ENCODE measurements around the gene SHTN1. TPM values are rescaled to one million over a fixed set of nuclear protein-coding genes. Genes with fewer than 3 reads are reported as not detected.

The SHTN1 gene
- total RNA-seq, 2 experiments from 2014 or later, result 0.08 TPM

- no peaks in the 10 kb centered on the region for H3K9me3 Mint-ChIP-seq
- no peak for DNase-seq
- peaks cover 11% of the 10 kb centered on the region for H3K27me3 Mint-ChIP-seq
- no peak overlapping the region for H3K27ac Mint-ChIP-seq
- H3K36me3 Mint-ChIP-seq, result no peaks in the 10 kb centered on the region
- no peaks in the 10 kb centered on the region for H3K4me1 Mint-ChIP-seq
- H3K4me3 Mint-ChIP-seq, result no peak overlapping the region
Observed at GRCh38 chr10:116968331-116968730, 36.7 kb downstream of the SHTN1 start.

GRCh38 chr10:116961406-116962251 lies 43.4 kb downstream of the SHTN1 start:
- no peak for DNase-seq
- H3K4me1 Mint-ChIP-seq, result no peaks in the 10 kb centered on the region
- no peak overlapping the region for H3K27ac Mint-ChIP-seq
- no peaks in the 10 kb centered on the region for H3K9me3 Mint-ChIP-seq
- peaks cover 3% of the 10 kb centered on the region for H3K27me3 Mint-ChIP-seq
- no peaks in the 10 kb centered on the region for H3K36me3 Mint-ChIP-seq
- no peak overlapping the region for H3K4me3 Mint-ChIP-seq

- peaks cover 10% of the 10 kb centered on the region for H3K27me3 Mint-ChIP-seq
- DNase-seq, result no peak
- H3K27ac Mint-ChIP-seq, result no peak overlapping the region
- H3K9me3 Mint-ChIP-seq, result no peaks in the 10 kb centered on the region
- no peak overlapping the region for H3K4me3 Mint-ChIP-seq
- H3K4me1 Mint-ChIP-seq, result no peaks in the 10 kb centered on the region
- no peaks in the 10 kb centered on the region for H3K36me3 Mint-ChIP-seq
Observed at GRCh38 chr10:116960066-116960776, 44.8 kb downstream of the SHTN1 start.

- Mint-ChIP-seq H3K9me3 (no peaks in the 10 kb centered on the region), H3K27ac (no peak overlapping the region), H3K4me1 (no peaks in the 10 kb centered on the region), H3K27me3 (peaks cover 16% of the 10 kb centered on the region), H3K4me3 (no peak overlapping the region), H3K36me3 (no peaks in the 10 kb centered on the region)
- no peak for DNase-seq
Observed at GRCh38 chr10:116952729-116953128, 52.3 kb downstream of the SHTN1 start.

- H3K27ac Mint-ChIP-seq, result no peak overlapping the region
- H3K4me3 Mint-ChIP-seq, result no peak overlapping the region
- no peaks in the 10 kb centered on the region for H3K4me1 Mint-ChIP-seq
- peaks cover 13% of the 10 kb centered on the region for H3K27me3 Mint-ChIP-seq
- no peaks in the 10 kb centered on the region for H3K36me3 Mint-ChIP-seq
- no peaks in the 10 kb centered on the region for H3K9me3 Mint-ChIP-seq
- DNase-seq, result no peak
Observed at GRCh38 chr10:116948530-116948870, 56.5 kb downstream of the SHTN1 start.

- Mint-ChIP-seq H3K4me1 (no peaks in the 10 kb centered on the region), H3K9me3 (no peaks in the 10 kb centered on the region), H3K36me3 (no peaks in the 10 kb centered on the region), H3K27me3 (peaks cover 13% of the 10 kb centered on the region), H3K27ac (no peak overlapping the region), H3K4me3 (no peak overlapping the region)
- DNase-seq, result no peak
Observed at GRCh38 chr10:116947841-116948529, 57.0 kb downstream of the SHTN1 start.

GRCh38 chr10:116944911-116945310 lies 60.1 kb downstream of the SHTN1 start:
- H3K27ac Mint-ChIP-seq, result no peak overlapping the region
- H3K27me3 Mint-ChIP-seq, result peaks cover 18% of the 10 kb centered on the region
- no peaks in the 10 kb centered on the region for H3K9me3 Mint-ChIP-seq
- H3K4me3 Mint-ChIP-seq, result no peak overlapping the region
- H3K4me1 Mint-ChIP-seq, result no peaks in the 10 kb centered on the region
- DNase-seq, result no peak
- H3K36me3 Mint-ChIP-seq, result no peaks in the 10 kb centered on the region

- H3K4me1 Mint-ChIP-seq, result no peaks in the 10 kb centered on the region
Observed at GRCh38 chr10:116931806-116932205, 73.2 kb downstream of the SHTN1 start.

GRCh38 chr10:116926426-116926825 lies 78.6 kb downstream of the SHTN1 start:
- Mint-ChIP-seq H3K27ac (no peak overlapping the region), H3K9me3 (no peaks in the 10 kb centered on the region), H3K4me1 (no peaks in the 10 kb centered on the region), H3K27me3 (peaks cover 3% of the 10 kb centered on the region), H3K36me3 (no peaks in the 10 kb centered on the region), H3K4me3 (no peak overlapping the region)
- no peak for DNase-seq

More at GRCh38 chr10:116931806-116932205, 73.2 kb downstream of the SHTN1 start:
- Mint-ChIP-seq H3K36me3 (no peaks in the 10 kb centered on the region), H3K4me3 (no peak overlapping the region), H3K9me3 (peaks cover 7% of the 10 kb centered on the region), H3K27me3 (peaks cover 12% of the 10 kb centered on the region), H3K27ac (no peak overlapping the region)
- DNase-seq, result no peak

GRCh38 chr10:116925056-116925455 lies 79.9 kb downstream of the SHTN1 start:
- no peaks in the 10 kb centered on the region for H3K27me3 Mint-ChIP-seq
- no peaks in the 10 kb centered on the region for H3K36me3 Mint-ChIP-seq
- no peak overlapping the region for H3K4me3 Mint-ChIP-seq
- no peaks in the 10 kb centered on the region for H3K4me1 Mint-ChIP-seq
- DNase-seq, result no peak
- H3K9me3 Mint-ChIP-seq, result no peaks in the 10 kb centered on the region
- H3K27ac Mint-ChIP-seq, result no peak overlapping the region

- H3K4me1 Mint-ChIP-seq, result no peaks in the 10 kb centered on the region
- no peaks in the 10 kb centered on the region for H3K9me3 Mint-ChIP-seq
- H3K4me3 Mint-ChIP-seq, result no peak overlapping the region
- no peak overlapping the region for H3K27ac Mint-ChIP-seq
- DNase-seq, result no peak
- no peaks in the 10 kb centered on the region for H3K36me3 Mint-ChIP-seq
- H3K27me3 Mint-ChIP-seq, result peaks cover 4% of the 10 kb centered on the region
Observed at GRCh38 chr10:116919706-116920105, 85.3 kb downstream of the SHTN1 start.

- no peak for DNase-seq
- H3K36me3 Mint-ChIP-seq, result no peaks in the 10 kb centered on the region
- H3K4me1 Mint-ChIP-seq, result no peaks in the 10 kb centered on the region
- H3K27me3 Mint-ChIP-seq, result peaks cover 4% of the 10 kb centered on the region
- H3K27ac Mint-ChIP-seq, result no peak overlapping the region
- H3K4me3 Mint-ChIP-seq, result no peak overlapping the region
- H3K9me3 Mint-ChIP-seq, result no peaks in the 10 kb centered on the region
Observed at GRCh38 chr10:116919164-116919563, 85.8 kb downstream of the SHTN1 start.

- peaks cover 4% of the 10 kb centered on the region for H3K27me3 Mint-ChIP-seq
- H3K4me3 Mint-ChIP-seq, result no peak overlapping the region
- DNase-seq, result no peak
- H3K4me1 Mint-ChIP-seq, result no peaks in the 10 kb centered on the region
- no peak overlapping the region for H3K27ac Mint-ChIP-seq
- no peaks in the 10 kb centered on the region for H3K9me3 Mint-ChIP-seq
- H3K36me3 Mint-ChIP-seq, result no peaks in the 10 kb centered on the region
Observed at GRCh38 chr10:116918583-116918982, 86.4 kb downstream of the SHTN1 start.

- Mint-ChIP-seq H3K36me3 (no peaks in the 10 kb centered on the region), H3K4me3 (no peak overlapping the region), H3K27ac (no peak overlapping the region), H3K4me1 (no peaks in the 10 kb centered on the region), H3K27me3 (peaks cover 4% of the 10 kb centered on the region), H3K9me3 (no peaks in the 10 kb centered on the region)
- DNase-seq, result no peak
Observed at GRCh38 chr10:116917481-116917880, 87.5 kb downstream of the SHTN1 start.

- Mint-ChIP-seq H3K9me3 (no peaks in the 10 kb centered on the region), H3K36me3 (no peaks in the 10 kb centered on the region), H3K4me3 (no peak overlapping the region), H3K27ac (no peak overlapping the region), H3K4me1 (no peaks in the 10 kb centered on the region), H3K27me3 (peaks cover 10% of the 10 kb centered on the region)
- no peak for DNase-seq
Observed at GRCh38 chr10:116915340-116915739, 89.6 kb downstream of the SHTN1 start.
